UCSD-AML1 (cell line): ENCODE measurements around the gene NUP214.
"Not testable (repeated sequence)": the region's sequence is repeated elsewhere in the genome, so short reads cannot be mapped to it uniquely, and the experiment has no call there.

ENCODE experiments used
- DNase-seq: peaks from one replicate; lab custom pipeline; 2025; ENCODE audit not compliant: unreplicated experiment; lab: John Stamatoyannopoulos, UW

NUP214 gene

GRCh38 chr9:131115360-131115742 lies 10.0 kb upstream of the NUP214 start:
- not testable (repeated sequence) for DNase-seq

GRCh38 chr9:131116281-131117120 lies 8.9 kb upstream of the NUP214 start:
- DNase-seq = no peak

- no peak for DNase-seq
These were observed 8.1 kb upstream of the NUP214 start for GRCh38 chr9:131117121-131117761.

GRCh38 chr9:131117762-131118145 lies 7.6 kb upstream of the NUP214 start:
- DNase-seq = no peak

- no peak for DNase-seq
These were observed 5.8 kb upstream of the NUP214 start for GRCh38 chr9:131119600-131119999.

- no peak for DNase-seq
These were observed 4.7 kb upstream of the NUP214 start for GRCh38 chr9:131120620-131121228.

GRCh38 chr9:131121346-131121745 lies 4.0 kb upstream of the NUP214 start:
- no peak for DNase-seq

GRCh38 chr9:131122158-131122557 lies 3.2 kb upstream of the NUP214 start:
- DNase-seq = no peak

GRCh38 chr9:131125038-131125287 lies 423 bp upstream of the NUP214 start:
- no peak for DNase-seq

- DNase-seq = no peak
These were observed 657 bp downstream of the NUP214 start for GRCh38 chr9:131126059-131126426.

- DNase-seq = no peak
These were observed 3.8 kb downstream of the NUP214 start for GRCh38 chr9:131129183-131129582.

- DNase-seq = no peak
These were observed 13.3 kb downstream of the NUP214 start for GRCh38 chr9:131138676-131139075.

GRCh38 chr9:131140112-131140511 lies 14.7 kb downstream of the NUP214 start:
- DNase-seq = no peak

GRCh38 chr9:131140550-131140949 lies 15.2 kb downstream of the NUP214 start:
- no peak for DNase-seq

GRCh38 chr9:131142160-131142559 lies 16.8 kb downstream of the NUP214 start:
- no peak for DNase-seq

- peak; percentile 28 for DNase-seq
These were observed 18.8 kb downstream of the NUP214 start for GRCh38 chr9:131144201-131144600.

- DNase-seq = no peak
These were observed 19.9 kb downstream of the NUP214 start for GRCh38 chr9:131145245-131145644.

- no peak for DNase-seq
These were observed 20.8 kb downstream of the NUP214 start for GRCh38 chr9:131146186-131146585.

- DNase-seq = no peak
These were observed 22.9 kb downstream of the NUP214 start for GRCh38 chr9:131148276-131148675.

- DNase-seq = no peak
These were observed 23.7 kb downstream of the NUP214 start for GRCh38 chr9:131148966-131149687.

GRCh38 chr9:131149688-131150053 lies 24.3 kb downstream of the NUP214 start:
- no peak for DNase-seq

GRCh38 chr9:131153595-131153994 lies 28.2 kb downstream of the NUP214 start:
- DNase-seq = no peak
